ENCODE measurements around the gene TTC28.
"Not testable (repeated sequence)": the region's sequence is repeated elsewhere in the genome, so short reads cannot be mapped to it uniquely, and the experiment has no call there.

TTC28 gene

GRCh38 chr22:28670161-28670560 is 9.5 kb downstream of the TTC28 start:
- Histone ChIP-seq H3K27me3 (ENCODE audit: control insufficient read depth, insufficient read depth, low read length) (no peaks in the 10 kb centered on the region), H3K4me1 (ENCODE audit: control insufficient read depth, insufficient read depth, low read length) (no peaks in the 10 kb centered on the region), H3K36me3 (ENCODE audit: control insufficient read depth, insufficient read depth, low read length) (no peaks in the 10 kb centered on the region), H3K9ac (ENCODE audit: low read depth, low read length) (no peak overlapping the region), H3K4me3 (ENCODE audit: low read depth, low read length) (no peak overlapping the region), H3K9me3 (ENCODE audit: control insufficient read depth, insufficient read depth, low read length) (no peaks in the 10 kb centered on the region)

GRCh38 chr22:28669387-28669786 is 10.3 kb downstream of the TTC28 start:
- Histone ChIP-seq H3K4me1 (ENCODE audit: control insufficient read depth, insufficient read depth, low read length) (no peaks in the 10 kb centered on the region), H3K9me3 (ENCODE audit: control insufficient read depth, insufficient read depth, low read length) (no peaks in the 10 kb centered on the region), H3K9ac (ENCODE audit: low read depth, low read length) (no peak overlapping the region), H3K27me3 (ENCODE audit: control insufficient read depth, insufficient read depth, low read length) (no peaks in the 10 kb centered on the region), H3K36me3 (ENCODE audit: control insufficient read depth, insufficient read depth, low read length) (no peaks in the 10 kb centered on the region), H3K4me3 (ENCODE audit: low read depth, low read length) (no peak overlapping the region)

DNA sequence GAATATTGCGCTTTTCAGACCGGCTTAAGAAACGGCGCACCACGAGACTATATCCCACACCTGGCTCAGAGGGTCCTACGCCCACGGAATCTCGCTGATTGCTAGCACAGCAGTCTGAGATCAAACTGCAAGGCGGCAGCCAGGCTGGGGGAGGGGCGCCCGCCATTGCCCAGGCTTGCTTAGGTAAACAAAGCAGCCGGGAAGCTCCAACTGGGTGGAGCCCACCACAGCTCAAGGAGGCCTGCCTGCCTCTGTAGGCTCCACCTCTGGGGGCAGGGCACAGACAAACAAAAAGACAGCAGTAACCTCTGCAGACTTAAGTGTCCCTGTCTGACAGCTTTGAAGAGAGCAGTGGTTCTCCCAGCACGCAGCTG is 16.1 kb downstream of the TTC28 start:
- not testable (repeated sequence) for H3K27me3 ChIP-seq (ENCODE audit: control insufficient read depth, insufficient read depth, low read length); H3K9me3 ChIP-seq (ENCODE audit: control insufficient read depth, insufficient read depth, low read length); H3K9ac ChIP-seq (ENCODE audit: low read depth, low read length); H3K4me1 ChIP-seq (ENCODE audit: control insufficient read depth, insufficient read depth, low read length); H3K36me3 ChIP-seq (ENCODE audit: control insufficient read depth, insufficient read depth, low read length); H3K4me3 ChIP-seq (ENCODE audit: low read depth, low read length)

- Histone ChIP-seq H3K4me1 (ENCODE audit: control insufficient read depth, insufficient read depth, low read length) (no peaks in the 10 kb centered on the region), H3K36me3 (ENCODE audit: control insufficient read depth, insufficient read depth, low read length) (no peaks in the 10 kb centered on the region), H3K4me3 (ENCODE audit: low read depth, low read length) (no peak overlapping the region), H3K27me3 (ENCODE audit: control insufficient read depth, insufficient read depth, low read length) (no peaks in the 10 kb centered on the region), H3K9me3 (ENCODE audit: control insufficient read depth, insufficient read depth, low read length) (no peaks in the 10 kb centered on the region), H3K9ac (ENCODE audit: low read depth, low read length) (no peak overlapping the region)
Measured at GRCh38 chr22:28658448-28658847, 21.2 kb downstream of the TTC28 start.

GRCh38 chr22:28656181-28656580 is 23.5 kb downstream of the TTC28 start:
- Histone ChIP-seq H3K27me3 (ENCODE audit: control insufficient read depth, insufficient read depth, low read length) (no peaks in the 10 kb centered on the region), H3K4me1 (ENCODE audit: control insufficient read depth, insufficient read depth, low read length) (no peaks in the 10 kb centered on the region), H3K9me3 (ENCODE audit: control insufficient read depth, insufficient read depth, low read length) (no peaks in the 10 kb centered on the region), H3K4me3 (ENCODE audit: low read depth, low read length) (no peak overlapping the region), H3K36me3 (ENCODE audit: control insufficient read depth, insufficient read depth, low read length) (no peaks in the 10 kb centered on the region), H3K9ac (ENCODE audit: low read depth, low read length) (no peak overlapping the region)

GRCh38 chr22:28650463-28650862 is 29.2 kb downstream of the TTC28 start:
- Histone ChIP-seq H3K4me1 (ENCODE audit: control insufficient read depth, insufficient read depth, low read length) (no peaks in the 10 kb centered on the region), H3K9me3 (ENCODE audit: control insufficient read depth, insufficient read depth, low read length) (no peaks in the 10 kb centered on the region), H3K4me3 (ENCODE audit: low read depth, low read length) (no peak overlapping the region), H3K36me3 (ENCODE audit: control insufficient read depth, insufficient read depth, low read length) (no peaks in the 10 kb centered on the region), H3K9ac (ENCODE audit: low read depth, low read length) (no peak overlapping the region), H3K27me3 (ENCODE audit: control insufficient read depth, insufficient read depth, low read length) (no peaks in the 10 kb centered on the region)

DNA sequence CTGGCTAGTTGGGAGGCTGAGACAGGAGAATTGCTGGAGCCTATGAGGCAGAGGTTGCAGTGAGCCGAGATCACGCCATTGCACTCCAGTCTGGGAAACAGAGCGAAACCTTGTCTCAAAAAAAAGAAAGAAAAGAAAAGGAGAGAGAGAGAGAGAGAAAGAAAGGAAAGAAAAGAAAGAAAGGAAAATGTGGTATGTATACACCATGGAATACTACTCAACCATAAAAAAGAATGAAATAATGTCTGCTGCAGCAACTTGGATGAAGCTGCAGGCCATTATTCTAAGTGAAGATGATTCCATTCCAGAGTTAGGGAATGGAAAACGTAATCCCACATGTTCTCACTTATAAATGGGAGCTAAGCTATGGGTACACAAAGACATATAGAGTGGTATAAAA is 30.8 kb downstream of the TTC28 start:
- H3K9me3 ChIP-seq (ENCODE audit: control insufficient read depth, insufficient read depth, low read length) = no peaks in the 10 kb centered on the region
- H3K36me3 ChIP-seq (ENCODE audit: control insufficient read depth, insufficient read depth, low read length) = no peaks in the 10 kb centered on the region
- no peak overlapping the region for H3K4me3 ChIP-seq (ENCODE audit: low read depth, low read length)
- H3K4me1 ChIP-seq (ENCODE audit: control insufficient read depth, insufficient read depth, low read length) = no peaks in the 10 kb centered on the region
- no peaks in the 10 kb centered on the region for H3K27me3 ChIP-seq (ENCODE audit: control insufficient read depth, insufficient read depth, low read length)
- H3K9ac ChIP-seq (ENCODE audit: low read depth, low read length) = no peak overlapping the region

DNA sequence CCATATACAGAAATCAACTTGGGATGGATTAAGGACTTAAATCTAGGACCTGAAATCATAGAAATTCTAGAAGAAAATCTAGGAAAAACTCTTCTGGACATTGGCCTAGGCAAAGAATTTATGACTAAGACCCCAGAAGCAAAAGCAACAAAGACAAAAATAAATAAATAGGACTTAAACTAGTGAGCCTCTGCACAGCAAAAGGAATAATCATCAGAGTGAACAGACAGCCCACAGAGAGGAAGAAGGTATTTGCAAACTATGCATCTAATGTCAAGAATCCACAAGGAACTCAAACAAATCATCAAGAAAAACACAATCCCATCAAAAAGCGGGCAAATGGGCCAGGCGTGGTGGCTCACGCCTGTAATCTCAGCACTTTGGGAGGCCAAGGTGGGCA is 32.4 kb downstream of the TTC28 start:
- Histone ChIP-seq H3K36me3 (ENCODE audit: control insufficient read depth, insufficient read depth, low read length) (no peaks in the 10 kb centered on the region), H3K27me3 (ENCODE audit: control insufficient read depth, insufficient read depth, low read length) (no peaks in the 10 kb centered on the region), H3K9ac (ENCODE audit: low read depth, low read length) (no peak overlapping the region), H3K4me1 (ENCODE audit: control insufficient read depth, insufficient read depth, low read length) (no peaks in the 10 kb centered on the region), H3K9me3 (ENCODE audit: control insufficient read depth, insufficient read depth, low read length) (no peaks in the 10 kb centered on the region), H3K4me3 (ENCODE audit: low read depth, low read length) (no peak overlapping the region)

DNA sequence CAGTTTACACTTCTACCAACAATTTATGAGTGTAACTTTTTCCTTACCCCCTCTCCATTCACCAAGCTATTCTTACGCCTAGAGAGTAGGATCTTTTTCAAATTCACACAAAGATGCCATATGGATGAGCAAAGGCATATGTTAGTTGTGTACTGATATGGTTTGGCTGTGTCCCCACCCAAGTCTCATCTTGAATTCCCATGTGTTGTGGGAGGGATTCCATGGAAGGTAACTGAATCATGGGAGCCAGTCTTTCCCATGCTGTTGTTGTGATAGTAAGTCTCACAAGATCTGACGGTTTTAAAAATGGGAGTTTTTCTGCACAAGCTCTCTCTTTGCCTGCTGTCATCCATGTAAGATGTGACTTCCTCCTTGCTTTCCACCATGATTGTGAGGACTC is 40.3 kb downstream of the TTC28 start:
- no peaks in the 10 kb centered on the region for H3K9me3 ChIP-seq (ENCODE audit: control insufficient read depth, insufficient read depth, low read length)
- H3K4me1 ChIP-seq (ENCODE audit: control insufficient read depth, insufficient read depth, low read length) = no peaks in the 10 kb centered on the region
- no peaks in the 10 kb centered on the region for H3K36me3 ChIP-seq (ENCODE audit: control insufficient read depth, insufficient read depth, low read length)
- no peak overlapping the region for H3K4me3 ChIP-seq (ENCODE audit: low read depth, low read length)
- H3K27me3 ChIP-seq (ENCODE audit: control insufficient read depth, insufficient read depth, low read length) = no peaks in the 10 kb centered on the region
- H3K9ac ChIP-seq (ENCODE audit: low read depth, low read length) = no peak overlapping the region

DNA sequence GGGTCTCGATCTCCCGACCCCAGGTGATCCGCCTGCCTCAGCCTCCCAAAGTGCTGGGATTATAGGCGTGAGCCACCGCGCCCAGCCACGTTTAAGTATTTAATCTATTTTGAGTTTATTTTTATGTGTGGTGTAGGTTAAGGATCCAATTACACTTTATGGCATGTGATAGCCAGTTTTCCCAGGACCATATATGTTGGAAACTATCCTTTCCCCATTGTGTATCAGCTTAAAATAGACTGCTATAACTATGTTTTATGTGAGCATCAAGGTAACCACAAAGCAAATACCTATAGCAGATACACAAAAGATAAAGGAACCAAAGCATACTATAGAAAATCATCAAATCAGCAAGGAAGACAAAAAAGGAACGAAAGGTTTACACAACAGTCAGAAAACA is 42.4 kb downstream of the TTC28 start:
- Histone ChIP-seq H3K4me1 (ENCODE audit: control insufficient read depth, insufficient read depth, low read length) (no peaks in the 10 kb centered on the region), H3K36me3 (ENCODE audit: control insufficient read depth, insufficient read depth, low read length) (no peaks in the 10 kb centered on the region), H3K4me3 (ENCODE audit: low read depth, low read length) (no peak overlapping the region), H3K9me3 (ENCODE audit: control insufficient read depth, insufficient read depth, low read length) (no peaks in the 10 kb centered on the region), H3K27me3 (ENCODE audit: control insufficient read depth, insufficient read depth, low read length) (no peaks in the 10 kb centered on the region), H3K9ac (ENCODE audit: low read depth, low read length) (no peak overlapping the region)

GRCh38 chr22:28630177-28630574 is 49.5 kb downstream of the TTC28 start:
- no peaks in the 10 kb centered on the region for H3K4me1 ChIP-seq (ENCODE audit: control insufficient read depth, insufficient read depth, low read length)
- H3K36me3 ChIP-seq (ENCODE audit: control insufficient read depth, insufficient read depth, low read length) = no peaks in the 10 kb centered on the region
- no peaks in the 10 kb centered on the region for H3K9me3 ChIP-seq (ENCODE audit: control insufficient read depth, insufficient read depth, low read length)
- H3K9ac ChIP-seq (ENCODE audit: low read depth, low read length) = no peak overlapping the region
- H3K27me3 ChIP-seq (ENCODE audit: control insufficient read depth, insufficient read depth, low read length) = no peaks in the 10 kb centered on the region
- H3K4me3 ChIP-seq (ENCODE audit: low read depth, low read length) = no peak overlapping the region

- Histone ChIP-seq H3K36me3 (ENCODE audit: control insufficient read depth, insufficient read depth, low read length) (no peaks in the 10 kb centered on the region), H3K4me3 (ENCODE audit: low read depth, low read length) (no peak overlapping the region), H3K9ac (ENCODE audit: low read depth, low read length) (no peak overlapping the region), H3K4me1 (ENCODE audit: control insufficient read depth, insufficient read depth, low read length) (no peaks in the 10 kb centered on the region), H3K9me3 (ENCODE audit: control insufficient read depth, insufficient read depth, low read length) (no peaks in the 10 kb centered on the region), H3K27me3 (ENCODE audit: control insufficient read depth, insufficient read depth, low read length) (no peaks in the 10 kb centered on the region)
Measured at GRCh38 chr22:28629420-28630176, 50.0 kb downstream of the TTC28 start.
